GM19351 (cell line): ENCODE results near the gene ZNF697.
"Not testable (repeated sequence)": the region's sequence is repeated elsewhere in the genome, so short reads cannot be mapped to it uniquely, and the experiment has no call there.

Source experiments
- ATAC-seq: cut with Tn5 transposase; IDR thresholded peaks from one replicate; pipeline ENCODE4 v1.9.1; 2021; ENCODE audit warnings: mild to moderate bottlenecking, moderate library complexity; ENCODE audit not compliant: unreplicated experiment

Gene ZNF697

GRCh38 chr1:119632103-119632490 is 16.0 kb downstream of the ZNF697 start:
- ATAC-seq = no peak

- no peak for ATAC-seq
Measured at GRCh38 chr1:119631433-119632102, 16.5 kb downstream of the ZNF697 start.

- ATAC-seq = no peak
Measured at GRCh38 chr1:119631086-119631432, 17.0 kb downstream of the ZNF697 start.

- ATAC-seq = no peak
Measured at GRCh38 chr1:119626841-119627240, 21.2 kb downstream of the ZNF697 start.

- no peak for ATAC-seq
Measured at GRCh38 chr1:119626011-119626545, 22.0 kb downstream of the ZNF697 start.

GRCh38 chr1:119623678-119624077 is 24.4 kb downstream of the ZNF697 start:
- ATAC-seq = no peak

GRCh38 chr1:119623193-119623515 is 24.9 kb downstream of the ZNF697 start:
- no peak for ATAC-seq

GRCh38 chr1:119622311-119623192 is 25.5 kb downstream of the ZNF697 start:
- ATAC-seq = no peak

- no peak for ATAC-seq
Measured at GRCh38 chr1:119621705-119622104, 26.4 kb downstream of the ZNF697 start.

GRCh38 chr1:119617751-119618691 is 30.0 kb downstream of the ZNF697 start:
- ATAC-seq = no peak

GRCh38 chr1:119616748-119617147 is 31.3 kb downstream of the ZNF697 start:
- ATAC-seq = not testable (repeated sequence)

GRCh38 chr1:119615100-119615499 is 33.0 kb downstream of the ZNF697 start:
- not testable (repeated sequence) for ATAC-seq

GRCh38 chr1:119613769-119614720 is 34.0 kb downstream of the ZNF697 start:
- peak; percentile 85 for ATAC-seq

- peak; percentile 57 for ATAC-seq
Measured at GRCh38 chr1:119611701-119612113, 36.4 kb downstream of the ZNF697 start.

- ATAC-seq = not testable (repeated sequence)
Measured at GRCh38 chr1:119608816-119609215, 39.2 kb downstream of the ZNF697 start.

GRCh38 chr1:119607087-119607807 is 40.8 kb downstream of the ZNF697 start:
- not testable (repeated sequence) for ATAC-seq

- ATAC-seq = no peak
Measured at GRCh38 chr1:119606394-119606793, 41.7 kb downstream of the ZNF697 start.

GRCh38 chr1:119605686-119606085 is 42.4 kb downstream of the ZNF697 start:
- no peak for ATAC-seq

- not testable (repeated sequence) for ATAC-seq
Measured at GRCh38 chr1:119605080-119605479, 43.0 kb downstream of the ZNF697 start.
